G401 (cell line): ENCODE measurements around the gene FAM171A1. TPM values are rescaled to one million over a fixed set of nuclear protein-coding genes. Genes with fewer than 3 reads are reported as not detected.

Experiments
- DNase-seq: peaks from one replicate; pipeline ENCODE4 v3.0.0-alpha.2; 2015; ENCODE audit warnings: low spot score
- in situ Hi-C: cut with HindIII; loops from 2 replicates; pipeline ENCODE4 v1.10.0; 2016; ENCODE audit warnings: low sequenced_read_pairs, mixed read lengths
- total RNA-seq: library from RNA; depleted of rRNA; stranded (reverse); fragments of >200 nt; shearing (Covaris generic); gene quantifications from 2 replicates; pipeline ENCODE4 v1.2.3, GENCODE V29; 2014

The FAM171A1 gene
- total RNA-seq, 1 experiment from 2014 or later = 2.6 TPM

GRCh38 chr10:15378569-15378968, 7.5 kb upstream of the FAM171A1 start:
- no peak for DNase-seq
- in situ Hi-C loops = no loop called here

DNA sequence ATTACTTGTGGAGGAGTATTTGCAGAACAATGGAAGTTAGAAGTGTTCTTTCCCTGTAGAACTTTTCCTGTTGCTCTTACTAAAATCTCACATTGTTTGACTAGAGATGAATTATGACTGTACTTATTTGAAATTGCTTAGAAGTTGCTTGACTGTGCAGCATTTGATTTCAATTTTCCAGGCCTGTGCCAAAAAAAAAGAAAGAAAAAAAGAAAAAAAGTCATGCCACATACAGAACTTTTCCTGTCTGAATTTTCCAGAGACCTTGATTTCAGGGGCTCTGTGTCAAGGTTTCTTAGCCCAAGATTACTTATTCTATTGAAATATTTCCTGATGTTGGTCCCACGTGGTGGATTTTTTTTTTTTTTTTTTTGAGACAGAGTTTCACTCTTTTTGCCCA, 3.5 kb upstream of the FAM171A1 start:
- in situ Hi-C loops = no loop called here
- DNase-seq = no peak

DNA sequence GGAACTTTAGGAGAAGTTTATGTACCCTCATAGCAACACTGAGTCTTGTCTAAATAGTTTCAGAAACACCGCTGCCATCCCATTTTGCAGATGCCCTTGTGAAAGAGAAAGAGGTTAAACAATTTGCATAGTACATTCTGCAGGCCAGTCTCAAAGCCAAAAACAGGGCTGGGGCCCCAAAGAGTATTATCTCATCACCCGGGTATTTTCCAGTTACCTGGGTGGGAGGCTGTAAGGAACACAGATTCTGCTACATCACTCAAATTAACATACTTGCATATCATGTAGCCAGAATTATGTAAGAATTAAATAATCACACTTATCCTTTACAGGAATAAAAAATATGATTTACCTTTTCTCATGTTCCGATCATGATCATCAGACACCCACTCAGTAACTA, 3.1 kb upstream of the FAM171A1 start:
- in situ Hi-C loops = no loop called here
- no peak for DNase-seq

DNA sequence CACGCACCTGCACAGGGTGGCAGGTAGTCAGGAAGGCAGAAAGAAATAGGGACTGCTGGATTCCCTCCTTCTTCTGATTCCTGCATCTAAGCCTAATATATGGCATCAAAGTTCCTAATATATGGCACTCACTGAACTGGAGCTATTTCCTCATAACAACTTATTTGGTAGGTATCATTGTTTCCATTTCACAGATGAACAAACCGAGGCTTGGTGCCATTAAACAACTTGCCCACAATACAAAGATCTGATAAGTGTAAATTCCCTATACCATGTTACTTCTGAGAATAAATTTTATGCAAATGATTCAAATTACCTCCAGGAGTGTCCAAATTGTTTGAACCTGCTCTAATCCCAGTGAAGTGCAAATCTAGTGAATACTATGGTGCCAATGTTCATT, 2.1 kb upstream of the FAM171A1 start:
- in situ Hi-C loops = no loop called here
- no peak for DNase-seq

DNA sequence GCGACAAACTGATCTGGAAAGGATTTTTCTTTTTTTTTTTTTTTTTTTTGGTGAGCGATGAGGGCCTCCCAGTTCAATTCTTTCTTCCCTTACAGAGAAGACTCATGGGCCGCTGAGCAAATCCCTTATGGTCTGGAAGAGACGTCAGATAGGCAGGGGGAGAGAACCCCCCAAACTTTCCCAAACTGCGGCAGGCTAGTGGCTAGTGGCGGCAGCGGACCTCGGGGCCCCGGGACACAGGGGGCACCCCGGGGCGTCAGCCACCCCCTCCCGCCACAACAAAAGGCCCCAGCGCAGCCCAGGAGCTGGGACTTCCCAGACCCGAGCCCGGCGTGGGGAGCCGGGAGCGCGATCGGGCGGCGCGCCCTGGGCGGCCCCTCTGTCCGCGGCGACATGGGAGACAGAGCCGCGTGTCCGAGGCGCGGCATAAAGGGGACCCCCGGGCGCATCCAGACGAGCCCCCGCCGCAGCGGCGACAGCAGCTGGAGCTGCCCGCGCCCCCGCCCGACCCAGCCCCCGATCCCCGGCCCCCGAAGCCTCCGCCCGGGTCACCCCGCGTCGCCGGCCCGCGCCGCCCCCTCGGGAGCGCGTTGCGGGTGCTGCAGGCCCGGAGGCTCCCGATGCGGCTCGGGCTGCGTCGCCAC, 755 bp downstream of the FAM171A1 start:
- in situ Hi-C loops = no loop called here
- no peak for DNase-seq

- peak; percentile 54 for DNase-seq
- in situ Hi-C loops = no loop called here
Measured at GRCh38 chr10:15369256-15370211, 1.6 kb downstream of the FAM171A1 start.

GRCh38 chr10:15368101-15368855, 2.8 kb downstream of the FAM171A1 start:
- DNase-seq = peak; percentile 34
- in situ Hi-C loops = no loop called here

DNA sequence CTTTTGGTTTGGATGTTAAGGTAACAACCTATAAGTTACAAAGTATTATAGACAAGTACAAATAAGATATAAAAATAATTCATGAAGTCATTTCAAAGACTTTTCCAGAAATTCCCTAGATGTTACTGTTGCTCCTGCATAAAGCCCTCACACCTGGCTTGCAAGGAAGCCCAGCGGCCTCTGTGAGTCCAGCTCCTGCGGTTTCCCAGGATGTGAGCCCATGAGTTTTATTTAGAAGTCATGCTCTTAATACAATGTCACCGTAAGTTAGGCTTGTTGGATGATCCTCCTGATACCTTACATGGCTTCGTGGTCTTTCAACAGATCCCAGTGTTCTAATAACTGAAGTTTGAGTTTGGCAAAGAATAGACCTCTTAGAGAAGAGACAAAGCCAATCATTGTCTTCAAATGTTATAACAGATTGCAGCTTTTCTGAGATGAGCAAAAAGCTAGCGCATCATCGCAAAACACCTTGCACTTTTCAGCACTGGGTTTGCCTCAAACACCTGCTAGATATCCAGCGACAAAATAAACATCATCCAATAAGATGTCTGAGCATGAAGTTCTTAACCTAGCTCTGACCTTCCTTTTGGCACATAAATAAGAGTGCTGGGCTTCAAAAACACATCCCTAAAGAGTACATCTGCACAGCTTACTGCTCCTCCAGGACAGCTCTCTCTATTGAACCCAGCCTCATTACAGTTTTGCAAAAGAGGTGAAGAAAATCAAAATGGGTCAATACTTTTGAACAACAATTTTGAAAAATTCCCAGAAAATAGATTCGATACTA, 3.6 kb downstream of the FAM171A1 start:
- in situ Hi-C loops = no loop called here
- peak; percentile 28 for DNase-seq

DNA sequence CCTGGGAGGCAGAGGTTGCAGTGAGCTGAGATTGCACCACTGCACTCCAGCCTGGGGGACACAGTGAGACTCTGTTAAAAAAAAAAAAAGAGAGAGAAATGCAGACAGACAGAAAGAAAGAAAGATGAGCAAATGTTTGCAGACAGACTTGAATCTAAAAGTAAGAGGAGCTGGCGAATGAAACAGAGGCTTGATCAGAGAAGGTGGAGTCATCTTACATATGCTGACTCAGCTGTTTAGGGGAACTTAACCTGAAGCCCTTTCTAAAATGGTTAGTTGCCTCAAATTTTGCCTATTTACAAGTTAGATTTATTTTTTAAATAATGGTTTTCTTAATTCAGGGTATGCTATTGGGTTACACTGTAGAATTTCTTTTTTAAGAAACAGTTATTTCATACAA, 5.4 kb downstream of the FAM171A1 start:
- DNase-seq = no peak
- in situ Hi-C loops = no loop called here

DNA sequence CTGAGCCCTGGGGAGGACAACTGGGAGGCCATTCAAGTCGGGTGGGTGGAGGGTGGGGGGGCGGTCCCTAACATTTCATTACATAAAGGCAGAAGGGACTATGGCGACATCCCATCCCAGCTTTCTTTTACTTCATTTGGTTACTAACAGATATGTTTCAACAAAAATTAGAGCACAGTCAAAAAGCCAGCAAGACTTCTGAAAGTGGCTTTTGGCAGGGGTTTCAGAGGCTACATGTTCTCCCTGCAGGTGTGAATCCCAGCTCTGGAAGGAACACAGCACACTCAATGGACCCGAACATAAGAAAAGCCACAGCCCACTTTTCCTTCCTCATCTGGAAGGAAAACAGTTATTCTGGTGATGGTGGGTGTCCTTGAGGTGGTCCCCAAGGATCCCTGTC, 7.1 kb downstream of the FAM171A1 start:
- no peak for DNase-seq
- in situ Hi-C loops = no loop called here

GRCh38 chr10:15363031-15363430, 8.1 kb downstream of the FAM171A1 start:
- in situ Hi-C loops = no loop called here
- DNase-seq = no peak

DNA sequence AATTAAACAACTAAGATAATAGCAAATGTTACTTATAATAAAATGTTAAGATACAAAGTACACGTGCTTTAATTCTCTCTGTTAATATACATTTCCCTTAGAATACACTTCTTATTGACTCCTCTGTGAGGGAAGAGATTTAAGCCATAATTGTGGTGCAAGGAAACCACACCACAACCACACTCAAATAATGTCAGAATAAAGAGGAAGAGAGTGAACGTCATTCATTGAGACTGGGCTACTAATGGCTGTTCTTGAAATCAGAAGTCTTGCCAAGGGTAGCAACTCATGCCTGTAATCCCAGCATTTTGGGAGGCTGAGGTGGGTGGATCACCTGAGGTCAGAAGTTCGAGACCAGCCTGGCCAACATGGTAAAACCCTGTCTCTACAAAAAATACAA, 10.0 kb downstream of the FAM171A1 start:
- in situ Hi-C loops = no loop called here
- no peak for DNase-seq

DNA sequence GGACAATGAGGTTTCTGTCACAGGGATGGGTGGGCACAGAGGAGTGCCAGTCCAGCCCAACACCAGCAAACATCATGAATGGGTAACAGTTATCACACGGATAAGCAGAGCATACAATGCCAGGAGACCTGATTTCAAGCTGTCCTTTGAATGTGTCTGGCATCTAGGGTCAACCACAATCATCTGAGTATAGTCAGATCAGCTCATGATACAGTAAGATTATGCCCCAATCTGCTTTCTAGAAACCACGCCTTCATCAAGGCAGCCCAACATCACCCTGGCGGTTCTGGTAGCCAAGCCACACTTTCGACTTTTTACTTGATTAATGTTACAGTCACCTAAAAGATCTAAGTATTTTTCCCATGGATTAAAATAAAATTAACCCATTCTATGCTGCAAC, 10.5 kb downstream of the FAM171A1 start:
- no peak for DNase-seq
- in situ Hi-C loops = no loop called here

DNA sequence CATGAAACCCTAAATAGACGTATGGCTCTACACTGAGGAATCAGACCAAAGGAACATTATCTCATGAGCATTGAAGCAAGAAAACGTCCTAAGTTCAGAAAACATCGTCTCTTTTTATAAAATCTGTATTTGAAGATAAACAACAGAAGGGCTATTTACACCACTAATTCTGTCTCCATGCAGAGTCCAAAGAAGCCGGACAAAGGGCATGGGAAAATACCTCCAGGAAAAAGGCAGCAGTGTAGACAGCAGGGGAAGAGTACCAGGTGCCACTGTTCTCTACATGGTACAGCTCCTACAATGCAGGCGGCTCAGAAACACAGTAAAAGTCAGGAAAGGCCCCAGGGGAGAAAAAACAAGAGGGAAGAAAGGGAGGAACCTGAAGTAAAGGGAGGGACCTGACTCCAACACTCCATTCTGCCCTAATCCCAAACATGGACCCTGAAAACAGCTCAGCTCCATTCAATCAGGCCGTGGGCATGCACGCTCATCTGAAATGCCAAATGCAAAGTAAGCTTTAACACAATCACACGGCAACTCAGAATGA, 17.5 kb downstream of the FAM171A1 start:
- DNase-seq = no peak
- in situ Hi-C loops = no loop called here

DNA sequence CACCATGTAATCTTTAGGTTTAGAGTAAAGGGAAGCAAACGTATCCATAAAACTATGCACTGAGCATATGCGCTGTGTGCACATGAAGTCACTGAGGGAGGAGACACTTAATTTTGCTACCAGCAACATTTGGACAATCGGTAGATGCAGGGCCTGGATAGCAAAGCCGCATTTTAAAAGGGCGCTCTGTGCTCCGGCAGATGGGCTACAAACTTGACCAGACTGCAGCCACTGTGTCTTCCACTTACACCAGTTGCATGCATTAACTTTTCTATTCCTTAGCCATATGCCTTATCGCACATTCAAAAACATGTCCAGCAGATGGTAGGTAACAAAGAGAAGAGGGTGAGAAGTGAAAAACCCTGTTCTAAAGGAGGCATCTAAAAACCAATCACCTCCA, 18.3 kb downstream of the FAM171A1 start:
- in situ Hi-C loops = no loop called here
- DNase-seq = no peak

DNA sequence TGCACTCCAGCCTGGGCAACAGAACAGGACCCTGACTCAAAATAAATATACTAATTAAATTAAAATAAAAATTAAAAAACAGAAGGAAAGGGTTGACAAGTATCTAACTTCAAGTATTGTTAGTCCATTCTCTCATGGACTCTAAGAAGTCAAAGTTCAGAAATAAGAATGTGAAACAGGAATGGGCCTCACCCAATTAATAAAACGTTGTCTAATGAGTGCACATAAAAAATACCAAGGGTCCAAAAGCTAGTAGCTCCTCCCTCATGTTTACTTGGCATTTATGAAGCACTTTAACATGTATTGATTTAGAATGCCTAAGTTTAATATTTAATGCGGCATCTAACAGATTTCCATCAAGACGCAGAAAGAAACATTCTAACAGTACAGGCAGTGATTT, 18.9 kb downstream of the FAM171A1 start:
- DNase-seq = no peak
- in situ Hi-C loops = no loop called here

DNA sequence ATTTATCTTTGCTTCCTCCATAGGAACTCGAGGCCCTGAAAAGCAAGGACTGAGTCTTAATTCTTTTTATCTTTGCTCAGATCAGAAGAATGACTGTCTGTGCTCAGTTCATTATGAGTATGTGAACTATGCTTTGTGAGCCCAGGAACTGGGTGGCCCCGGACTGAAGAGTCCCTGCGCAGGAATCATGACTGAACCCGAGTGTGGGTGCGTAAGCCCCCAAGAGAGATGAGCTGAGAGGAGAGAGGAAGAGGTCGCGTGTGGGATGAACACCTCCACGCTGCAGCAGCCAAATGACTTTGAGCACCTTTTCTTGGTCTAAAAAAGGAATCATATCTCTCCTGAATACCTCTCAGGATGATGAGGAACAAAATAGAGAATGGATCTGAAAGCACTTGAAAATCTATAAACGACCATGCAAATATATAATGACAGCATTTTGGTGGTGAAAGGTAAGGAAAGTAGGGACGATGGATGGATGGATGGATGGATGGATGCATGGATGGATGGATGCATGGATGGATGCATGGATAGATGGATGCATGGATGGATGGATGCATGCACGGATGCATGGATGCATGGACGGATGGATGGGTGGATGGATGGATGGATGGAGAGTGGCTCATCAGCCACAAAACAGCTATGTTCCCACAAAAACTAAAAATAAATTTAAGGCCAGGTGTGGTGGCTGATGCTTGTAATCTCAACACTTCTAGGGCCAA, 19.8 kb downstream of the FAM171A1 start:
- in situ Hi-C loops = no loop called here
- no peak for DNase-seq

- in situ Hi-C loops = no loop called here
- no peak for DNase-seq
Measured at GRCh38 chr10:15349112-15349511, 22.0 kb downstream of the FAM171A1 start.
